OCI-LY3 (cell line): ENCODE data around the gene RARRES2.

Experiments
- H2AFZ ChIP-seq: fragments of 200-600, 300-600 bp; shearing (Covaris generic); 2 replicates; pipeline ENCODE4 v1.6.0; 2014; ENCODE audit warnings: antibody characterized with exemption, low read depth, low read length
- H3K27ac ChIP-seq: fragments of 200-600, 300-600 bp; sonication (generic); 2 replicates; pipeline ENCODE4 v1.5.1; 2014; ENCODE audit warnings: mild to moderate bottlenecking, low read length, moderate library complexity, mixed read lengths
- H3K27me3 ChIP-seq: fragments of 200-600, 300-600 bp; sonication (generic); 2 replicates; pipeline ENCODE4 v1.6.1; 2014; ENCODE audit warnings: low read depth, low read length, mixed read lengths
- H3K36me3 ChIP-seq: fragments of 200-600, 300-600 bp; sonication (generic); replicated peaks from 2 replicates; pipeline ENCODE3; 2014; ENCODE audit warnings: low read depth, low read length, mixed read lengths
- H3K4me1 ChIP-seq: fragments of 300-600, 200-600 bp; sonication (generic); 2 replicates; pipeline ENCODE4 v1.6.1; 2014; ENCODE audit warnings: low read length, mixed read lengths
- H3K4me2 ChIP-seq: fragments of 200-600, 300-600 bp; sonication (generic); 2 replicates; pipeline ENCODE4 v1.6.1; 2014; ENCODE audit warnings: low read length, mixed read lengths
- H3K4me3 ChIP-seq: fragments of 300-600, 200-600 bp; sonication (generic); 2 replicates; pipeline ENCODE4 v1.5.1; 2014; ENCODE audit warnings: antibody characterized with exemption, mild to moderate bottlenecking, low read length, moderate library complexity
- H3K79me2 ChIP-seq: fragments of 300-600, 200-600 bp; shearing (Covaris generic); 2 replicates; pipeline ENCODE4 v1.6.1; 2014; ENCODE audit warnings: mild to moderate bottlenecking, low read length, mixed read lengths
- H3K9ac ChIP-seq: fragments of 300-600, 200-600 bp; shearing (Covaris generic); 2 replicates; pipeline ENCODE4 v1.6.0; 2014; ENCODE audit warnings: mild to moderate bottlenecking, low read length, moderate library complexity
- H3K9me3 ChIP-seq: fragments of 200-600, 300-600 bp; shearing (Covaris generic); 2 replicates; pipeline ENCODE4 v1.6.1; 2014; ENCODE audit warnings: low read length, mixed read lengths; ENCODE audit not compliant: insufficient read depth
- H4K20me1 ChIP-seq: fragments of 200-600, 300-600 bp; sonication (generic); 2 replicates; pipeline ENCODE4 v1.6.1; 2016; ENCODE audit warnings: low read length, mixed read lengths; ENCODE audit not compliant: insufficient read depth
- EZH2phosphoT487 ChIP-seq: fragments of 200-600 bp; shearing (Covaris generic); IDR thresholded peaks from 2 replicates; pipeline ENCODE4 v1.6.1; 2018; ENCODE audit warnings: antibody characterized with exemption, mixed run types, low read depth
- TF ChIP-seq, protein P1 (sequence below): fragments of 200-600, 300-600 bp; sonication (generic); IDR thresholded peaks from 2 replicates; pipeline ENCODE4 v1.5.1; 2014; ENCODE audit warnings: antibody characterized with exemption, low read length, low read depth

RARRES2 gene

GRCh38 chr7:150375662-150376521 lies 34.5 kb upstream of the RARRES2 start:
- H3K9me3 ChIP-seq = no peaks in the 10 kb centered on the region
- no peaks in the 10 kb centered on the region for H3K27me3 ChIP-seq
- peak overlapping the region; percentile 88 for H3K4me2 ChIP-seq
- peaks cover 38% of the 10 kb centered on the region for H3K36me3 ChIP-seq
- H4K20me1 ChIP-seq = peaks cover 36% of the 10 kb centered on the region
- H3K9ac ChIP-seq = peak overlapping the region; percentile 97
- peak overlapping the region; percentile 12 for H3K4me3 ChIP-seq
- H3K27ac ChIP-seq = peak overlapping the region; percentile 93
- TF ChIP-seq, protein P1, sequence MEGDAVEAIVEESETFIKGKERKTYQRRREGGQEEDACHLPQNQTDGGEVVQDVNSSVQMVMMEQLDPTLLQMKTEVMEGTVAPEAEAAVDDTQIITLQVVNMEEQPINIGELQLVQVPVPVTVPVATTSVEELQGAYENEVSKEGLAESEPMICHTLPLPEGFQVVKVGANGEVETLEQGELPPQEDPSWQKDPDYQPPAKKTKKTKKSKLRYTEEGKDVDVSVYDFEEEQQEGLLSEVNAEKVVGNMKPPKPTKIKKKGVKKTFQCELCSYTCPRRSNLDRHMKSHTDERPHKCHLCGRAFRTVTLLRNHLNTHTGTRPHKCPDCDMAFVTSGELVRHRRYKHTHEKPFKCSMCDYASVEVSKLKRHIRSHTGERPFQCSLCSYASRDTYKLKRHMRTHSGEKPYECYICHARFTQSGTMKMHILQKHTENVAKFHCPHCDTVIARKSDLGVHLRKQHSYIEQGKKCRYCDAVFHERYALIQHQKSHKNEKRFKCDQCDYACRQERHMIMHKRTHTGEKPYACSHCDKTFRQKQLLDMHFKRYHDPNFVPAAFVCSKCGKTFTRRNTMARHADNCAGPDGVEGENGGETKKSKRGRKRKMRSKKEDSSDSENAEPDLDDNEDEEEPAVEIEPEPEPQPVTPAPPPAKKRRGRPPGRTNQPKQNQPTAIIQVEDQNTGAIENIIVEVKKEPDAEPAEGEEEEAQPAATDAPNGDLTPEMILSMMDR = no peak
- TF ChIP-seq EZH2phosphoT487 = no peak
- peaks cover 65% of the 10 kb centered on the region for H3K4me1 ChIP-seq
- H3K79me2 ChIP-seq = peaks cover 81% of the 10 kb centered on the region
- H2AFZ ChIP-seq = no peak overlapping the region

GRCh38 chr7:150374472-150374871 lies 33.0 kb upstream of the RARRES2 start:
- H3K4me1 ChIP-seq = peaks cover 63% of the 10 kb centered on the region
- H3K27ac ChIP-seq = peak overlapping the region; percentile 33
- H3K27me3 ChIP-seq = no peaks in the 10 kb centered on the region
- H3K4me3 ChIP-seq = no peak overlapping the region
- H3K9ac ChIP-seq = no peak overlapping the region
- H3K36me3 ChIP-seq = peaks cover 52% of the 10 kb centered on the region
- no peaks in the 10 kb centered on the region for H3K9me3 ChIP-seq
- no peak overlapping the region for H3K4me2 ChIP-seq
- no peak overlapping the region for H2AFZ ChIP-seq
- H4K20me1 ChIP-seq = peaks cover 50% of the 10 kb centered on the region
- no peak for TF ChIP-seq EZH2phosphoT487
- TF ChIP-seq, protein P1 = no peak
- H3K79me2 ChIP-seq = peaks cover 81% of the 10 kb centered on the region

DNA sequence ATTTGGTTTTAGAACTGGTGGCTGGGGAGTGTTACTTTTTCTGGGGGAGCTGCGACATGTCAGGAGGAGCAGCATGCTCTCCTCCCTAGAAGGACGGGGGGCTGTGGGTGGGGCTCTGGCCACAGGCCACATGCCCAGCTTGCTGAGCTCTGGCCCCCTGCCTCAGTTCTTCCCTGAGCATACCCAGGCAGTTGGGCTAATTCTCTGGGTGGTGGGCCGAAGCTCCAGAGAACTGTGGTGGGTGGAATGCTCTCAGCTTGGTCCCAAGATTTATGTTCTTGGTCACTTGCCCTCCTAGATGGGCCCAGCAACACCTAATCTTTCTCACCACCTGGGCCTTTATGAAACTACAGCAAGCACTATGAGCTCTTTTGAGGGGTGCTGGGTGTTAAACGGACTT lies 32.6 kb upstream of the RARRES2 start:
- no peak overlapping the region for H3K9ac ChIP-seq
- H3K4me1 ChIP-seq = peaks cover 63% of the 10 kb centered on the region
- H3K4me3 ChIP-seq = no peak overlapping the region
- no peaks in the 10 kb centered on the region for H3K9me3 ChIP-seq
- TF ChIP-seq EZH2phosphoT487 = no peak
- TF ChIP-seq, protein P1 = no peak
- peaks cover 84% of the 10 kb centered on the region for H3K79me2 ChIP-seq
- peaks cover 55% of the 10 kb centered on the region for H3K36me3 ChIP-seq
- H3K27ac ChIP-seq = peak overlapping the region; percentile 33
- no peak overlapping the region for H2AFZ ChIP-seq
- H3K4me2 ChIP-seq = peak overlapping the region; percentile 20; the same call in 1 of the 2 replicates
- no peaks in the 10 kb centered on the region for H3K27me3 ChIP-seq
- peaks cover 50% of the 10 kb centered on the region for H4K20me1 ChIP-seq

- Histone ChIP-seq H3K36me3 (peaks cover 55% of the 10 kb centered on the region), H3K4me1 (peaks cover 60% of the 10 kb centered on the region), H3K9ac (no peak overlapping the region), H3K4me2 (peak overlapping the region; percentile 20), H2AFZ (no peak overlapping the region), H4K20me1 (peaks cover 50% of the 10 kb centered on the region), H3K27ac (peak overlapping the region; percentile 33), H3K4me3 (no peak overlapping the region), H3K9me3 (no peaks in the 10 kb centered on the region), H3K27me3 (no peaks in the 10 kb centered on the region), H3K79me2 (peaks cover 89% of the 10 kb centered on the region)
- TF ChIP-seq, protein P1 = no peak
- no peak for TF ChIP-seq EZH2phosphoT487
These were observed 31.8 kb upstream of the RARRES2 start for GRCh38 chr7:150373049-150373801.
